Gastroesophageal sphincter (tissue), 4 donors: ENCODE results near the gene SLIRP. TPM values are rescaled to one million over a fixed set of nuclear protein-coding genes. Genes with fewer than 3 reads are reported as not detected.
"Not testable (repeated sequence)": the region's sequence is repeated elsewhere in the genome, so short reads cannot be mapped to it uniquely, and the experiment has no call there.

Experiments used
- ATAC-seq: fragments of 150-250 bp; one replicate; pipeline ENCODE4 v1.9.1; 2016; ENCODE audit warnings: mild to moderate bottlenecking, moderate library complexity
- H3K27ac ChIP-seq, 4 donors: fragments of 200-600 bp; sonication (generic) in 3 of 4; 1 replicate in 3 of 4; 2 replicates in 1 of 4; pipeline ENCODE4 v1.5.1; 2016 to 2019
- H3K27me3 ChIP-seq: fragments of 200-600 bp; sonication (generic); one replicate; pipeline ENCODE4 v1.5.1; 2019
- H3K36me3 ChIP-seq, 2 donors: fragments of 200-600 bp; sonication (generic); one replicate each; pipeline ENCODE4 v1.5.1; 2019; ENCODE audit warnings: control low read depth in 1 of 2
- H3K4me1 ChIP-seq, 3 donors: fragments of 200-600 bp; sonication (generic); 1 replicate in 2 of 3; 2 replicates in 1 of 3; pipeline ENCODE4 v1.5.1; 2016 to 2019; ENCODE audit warnings: control low read depth in 2 of 3
- H3K4me3 ChIP-seq, 2 donors: fragments of 200-600 bp; sonication (generic); one replicate each; pipeline ENCODE4 v1.5.1; 2019; ENCODE audit warnings: mild to moderate bottlenecking in 1 of 2, moderate library complexity in 1 of 2
- H3K9me3 ChIP-seq, 3 donors: fragments of 200-600 bp; sonication (generic); one replicate each; pipeline ENCODE4 v1.5.1; 2017 to 2019; ENCODE audit warnings: control low read depth in 2 of 3
- EP300 ChIP-seq: sonication (generic); formaldehyde crosslinking; IDR thresholded peaks from one replicate; pipeline ENCODE4 v1.6.1; 2017; ENCODE audit warnings: antibody characterized with exemption, mild to moderate bottlenecking
- POLR2A ChIP-seq, 2 donors: fragments of 450-650 bp; IDR thresholded peaks; one replicate each; pipeline ENCODE4 v1.6.1; 2017; ENCODE audit warnings: antibody characterized with exemption in 2 of 2, mild to moderate bottlenecking in 2 of 2, moderate library complexity in 1 of 2
- POLR2AphosphoS5 ChIP-seq: sonication (generic); formaldehyde crosslinking; IDR thresholded peaks from one replicate; pipeline ENCODE4 v1.6.1; 2017; ENCODE audit warnings: antibody characterized with exemption
- WGBS, 2 donors: methylation state at CpG; one replicate each; pipeline ENCODE4 v1.1.5; 2018; ENCODE audit warnings: low coverage in 1 of 2; 5-methylcytosine and 5-hydroxymethylcytosine counted together
- total RNA-seq, 4 donors: library from RNA; depleted of rRNA; stranded (reverse); fragments of >200 nt; gene quantifications; one replicate each; pipeline ENCODE4 v1.1.0, GENCODE V29; 2016
- TF ChIP-seq, protein P1 (sequence below), 4 experiments: fragments of 200-600 bp in 2 of 4; fragments of 450-650 bp in 2 of 4; sonication (generic) in 1 of 4; IDR thresholded peaks; one replicate each; pipeline ENCODE4 v1.5.1; 2017 to 2019; ENCODE audit warnings: antibody characterized with exemption in 4 of 4, mild to moderate bottlenecking in 2 of 4, moderate library complexity in 2 of 4

Gene SLIRP
- 100 to 1,000 TPM in 3 of 4 donors, 10 to 100 TPM in 1; 88.9 to 383 (median 202) TPM for total RNA-seq

DNA sequence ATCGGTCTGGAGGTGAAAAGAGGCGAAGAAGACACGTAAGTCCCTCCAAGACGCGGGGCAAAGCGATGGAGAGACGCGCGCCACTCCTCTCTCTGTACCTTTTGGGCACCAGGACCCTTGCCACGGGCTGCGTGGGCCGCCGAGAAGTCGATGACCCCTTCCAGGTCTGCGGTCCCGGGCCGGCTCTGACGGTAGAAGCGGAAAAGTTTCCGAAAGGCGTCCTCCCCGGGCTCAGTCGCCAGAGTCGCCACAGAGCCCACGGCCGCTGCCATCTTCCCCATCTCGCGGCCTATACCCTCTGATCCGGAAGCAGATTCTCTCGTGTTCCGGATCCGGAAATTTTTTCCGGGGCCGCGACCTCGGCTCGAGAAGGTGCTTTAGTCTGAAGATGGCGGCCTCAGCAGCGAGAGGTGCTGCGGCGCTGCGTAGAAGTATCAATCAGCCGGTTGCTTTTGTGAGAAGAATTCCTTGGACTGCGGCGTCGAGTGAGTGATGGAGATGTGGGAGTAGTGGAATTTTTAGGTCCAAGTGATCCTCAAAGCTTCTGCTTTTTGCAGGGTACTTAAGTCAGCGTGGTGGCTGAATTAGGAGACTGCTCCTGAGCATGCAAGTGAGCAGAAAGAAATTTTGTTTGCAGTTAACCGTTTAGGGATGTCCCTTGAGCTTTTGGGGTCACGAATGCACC lies at the start of gene SLIRP, which contains the start of gene ALKBH1:
Gene SLIRP (plus strand): TSS at position 380 of the 685 bp plus-strand sequence. CDS start 9 bp downstream, at position 389.
Gene ALKBH1 (minus strand): TSS at position 300 of the 685 bp plus-strand sequence. CDS start 19 bp downstream, at position 281.
- H3K4me3 ChIP-seq: peak within 1 kb of the TSS; percentile 86 to 94
- H3K27ac ChIP-seq: peak within 1 kb of the TSS; percentile 26 to 83 (median 76)
- H3K9me3 ChIP-seq: no peaks in the 10 kb centered on the region
- H3K27me3 ChIP-seq: no peaks in the 10 kb centered on the region
- 0% methylated on average over 3 of the region's 49 CpGs for WGBS, 2 donors
- H3K36me3 ChIP-seq: peaks cover 0 to 58% of the 10 kb centered on the region in 2 donors
- TF ChIP-seq, protein P1, sequence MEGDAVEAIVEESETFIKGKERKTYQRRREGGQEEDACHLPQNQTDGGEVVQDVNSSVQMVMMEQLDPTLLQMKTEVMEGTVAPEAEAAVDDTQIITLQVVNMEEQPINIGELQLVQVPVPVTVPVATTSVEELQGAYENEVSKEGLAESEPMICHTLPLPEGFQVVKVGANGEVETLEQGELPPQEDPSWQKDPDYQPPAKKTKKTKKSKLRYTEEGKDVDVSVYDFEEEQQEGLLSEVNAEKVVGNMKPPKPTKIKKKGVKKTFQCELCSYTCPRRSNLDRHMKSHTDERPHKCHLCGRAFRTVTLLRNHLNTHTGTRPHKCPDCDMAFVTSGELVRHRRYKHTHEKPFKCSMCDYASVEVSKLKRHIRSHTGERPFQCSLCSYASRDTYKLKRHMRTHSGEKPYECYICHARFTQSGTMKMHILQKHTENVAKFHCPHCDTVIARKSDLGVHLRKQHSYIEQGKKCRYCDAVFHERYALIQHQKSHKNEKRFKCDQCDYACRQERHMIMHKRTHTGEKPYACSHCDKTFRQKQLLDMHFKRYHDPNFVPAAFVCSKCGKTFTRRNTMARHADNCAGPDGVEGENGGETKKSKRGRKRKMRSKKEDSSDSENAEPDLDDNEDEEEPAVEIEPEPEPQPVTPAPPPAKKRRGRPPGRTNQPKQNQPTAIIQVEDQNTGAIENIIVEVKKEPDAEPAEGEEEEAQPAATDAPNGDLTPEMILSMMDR (IDR thresholded peaks at IDR 0.05): no peak
- TF ChIP-seq POLR2AphosphoS5: peak; percentile 81
- peak; percentile 44 to 75 for TF ChIP-seq POLR2A (IDR thresholded peaks at IDR 0.05)
- TF ChIP-seq EP300: no peak
- peak; percentile 95 for ATAC-seq
- peaks cover 12 to 56% (median 19%) of the 10 kb centered on the region in 3 donors for H3K4me1 ChIP-seq

- TF ChIP-seq POLR2AphosphoS5 (no peak), EP300 (no peak), POLR2A (IDR thresholded peaks at IDR 0.05) (no peak)
- TF ChIP-seq, protein P1 (IDR thresholded peaks at IDR 0.05): no peak
- Histone ChIP-seq H3K9me3 (no peaks in the 10 kb centered on the region), H3K27me3 (peaks cover 9% of the 10 kb centered on the region), H3K4me3 (no peak overlapping the region), H3K27ac (no peak overlapping the region), H3K4me1 (no peaks in the 10 kb centered on the region), H3K36me3 (no peaks in the 10 kb centered on the region)
- no peak for ATAC-seq
- 64 to 75% methylated on average over 2 of the region's 2 CpGs for WGBS, 2 donors
Measured at GRCh38 chr14:77659831-77660230, 48.1 kb upstream of the SLIRP start.

DNA sequence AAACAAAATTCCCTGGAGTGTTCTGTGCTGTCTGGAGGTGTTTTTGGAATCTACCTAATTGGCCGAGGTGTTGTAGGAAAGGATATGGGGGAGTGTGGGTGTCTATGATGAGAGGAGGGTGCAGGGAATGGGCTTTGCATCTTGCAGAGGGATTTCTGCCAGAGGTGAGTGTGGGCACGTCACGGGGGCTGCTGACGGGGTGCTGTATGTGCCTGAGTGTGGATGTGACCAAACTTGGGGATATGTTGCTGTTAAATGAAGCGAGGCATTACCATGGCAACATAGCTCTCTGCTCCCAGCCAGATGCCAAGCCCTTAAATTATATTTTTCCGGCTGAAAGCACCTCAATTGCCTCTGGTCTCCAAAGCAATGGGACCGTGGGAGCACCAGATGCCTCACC lies 47.1 kb upstream of the SLIRP start:
- Histone ChIP-seq H3K4me3 (no peak overlapping the region), H3K4me1 (no peaks in the 10 kb centered on the region), H3K27ac (no peak overlapping the region), H3K27me3 (peaks cover 9% of the 10 kb centered on the region), H3K9me3 (no peaks in the 10 kb centered on the region), H3K36me3 (no peaks in the 10 kb centered on the region)
- TF ChIP-seq POLR2A (IDR thresholded peaks at IDR 0.05): no peak
- TF ChIP-seq EP300: no peak
- TF ChIP-seq, protein P1 (IDR thresholded peaks at IDR 0.05): no peak
- TF ChIP-seq POLR2AphosphoS5: no peak
- WGBS, 2 donors: 70 to 80% methylated on average over 3 to 5 of the region's 7 CpGs
- no peak for ATAC-seq

DNA sequence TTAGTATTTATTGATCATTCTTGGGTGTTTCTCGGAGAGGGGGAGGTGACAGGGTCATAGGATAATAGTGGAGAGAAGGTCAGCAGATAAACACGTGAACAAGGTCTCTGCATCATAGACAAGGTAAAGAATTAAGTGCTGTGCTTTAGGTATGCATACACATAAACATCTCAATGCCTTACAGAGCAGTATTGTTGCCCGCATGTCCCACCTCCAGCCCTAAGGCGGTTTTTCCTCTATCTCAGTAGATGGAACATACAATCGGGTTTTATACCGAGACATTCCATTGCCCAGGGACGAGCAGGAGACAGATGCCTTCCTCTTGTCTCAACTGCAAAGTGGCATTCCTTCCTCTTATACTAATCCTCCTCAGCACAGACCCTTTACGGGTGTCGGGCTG lies 46.3 kb upstream of the SLIRP start:
- not testable (repeated sequence) for H3K27ac ChIP-seq, H3K36me3 ChIP-seq, H3K4me1 ChIP-seq, H3K9me3 ChIP-seq, H3K27me3 ChIP-seq, H3K4me3 ChIP-seq, ATAC-seq
- 49 to 51% methylated on average over 2 to 6 of the region's 9 CpGs for WGBS, 2 donors

DNA sequence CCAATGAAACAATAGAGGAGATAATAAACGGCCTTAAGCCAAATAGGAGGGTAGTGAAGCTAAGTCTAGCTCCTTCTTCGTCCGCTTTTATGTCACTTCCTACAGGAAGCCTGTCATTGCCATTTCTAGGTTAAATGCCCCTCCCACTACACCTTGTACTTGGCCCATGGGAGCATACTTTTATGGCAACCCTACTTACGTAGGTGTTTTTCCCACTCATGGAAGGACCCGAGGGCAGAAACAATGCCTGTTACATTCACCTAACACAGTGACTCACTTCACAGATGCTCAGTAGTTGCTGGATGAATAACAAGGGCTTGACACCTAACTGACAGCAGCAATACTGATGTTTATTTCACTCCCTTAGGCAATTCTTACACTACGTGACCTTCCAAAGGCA lies 44.6 kb upstream of the SLIRP start:
- no peaks in the 10 kb centered on the region for H3K9me3 ChIP-seq
- ATAC-seq: peak; percentile 50
- TF ChIP-seq POLR2A (IDR thresholded peaks at IDR 0.05) (no peak), POLR2AphosphoS5 (no peak), EP300 (no peak)
- TF ChIP-seq, protein P1 (IDR thresholded peaks at IDR 0.05): no peak
- peaks cover 9% of the 10 kb centered on the region for H3K27me3 ChIP-seq
- no peaks in the 10 kb centered on the region for H3K4me1 ChIP-seq
- no peaks in the 10 kb centered on the region for H3K36me3 ChIP-seq
- no peak overlapping the region for H3K4me3 ChIP-seq
- peak overlapping the region in 2 of 4 donors; percentile 12 to 51 for H3K27ac ChIP-seq
- WGBS, 2 donors: 67 to 71% methylated on average over 4 to 6 of the region's 6 CpGs
